NT2/D1 (cell line): ENCODE data around the gene CPED1.
"Not testable (repeated sequence)": the region's sequence is repeated elsewhere in the genome, so short reads cannot be mapped to it uniquely, and the experiment has no call there.

ENCODE experiments used
- DNase-seq: peaks from one replicate; pipeline ENCODE4 v3.0.0-alpha.2; 2011; ENCODE audit warnings: low read depth, low spot score
- H3K27me3 ChIP-seq: 2 replicates; pipeline ENCODE4 v1.6.0; 2011; ENCODE audit warnings: mild to moderate bottlenecking; ENCODE audit not compliant: insufficient read length, insufficient read depth
- H3K36me3 ChIP-seq: 2 replicates; pipeline ENCODE4 v1.6.1; 2011; ENCODE audit warnings: mild to moderate bottlenecking, low read length, mixed read lengths; ENCODE audit not compliant: insufficient read depth, insufficient read length
- H3K4me1 ChIP-seq: 2 replicates; pipeline ENCODE4 v1.5.1; 2011; ENCODE audit not compliant: insufficient read depth, insufficient read length
- H3K4me3 ChIP-seq: 2 replicates; pipeline ENCODE4 v1.5.1; 2011; ENCODE audit warnings: low read depth; ENCODE audit not compliant: insufficient read length
- H3K9ac ChIP-seq: 2 replicates; pipeline ENCODE4 v1.6.0; 2011; ENCODE audit warnings: low read depth; ENCODE audit not compliant: insufficient read length
- H3K9me3 ChIP-seq: 2 replicates; pipeline ENCODE4 v1.5.1; 2011; ENCODE audit warnings: mild to moderate bottlenecking, low read length; ENCODE audit not compliant: insufficient read depth
- SUZ12 ChIP-seq: IDR thresholded peaks from 2 replicates; pipeline ENCODE4 v1.6.1; 2011; ENCODE audit not compliant: insufficient read length, insufficient read depth; ENCODE audit errors: extremely low read depth
- YY1 ChIP-seq: IDR thresholded peaks from 2 replicates; pipeline ENCODE4 v1.6.1; 2011; ENCODE audit not compliant: insufficient read length, insufficient read depth
- ZNF274 ChIP-seq: IDR thresholded peaks from 2 replicates; pipeline ENCODE4 v1.6.1; 2011; ENCODE audit warnings: mild to moderate bottlenecking, low read depth, low read length

CPED1 gene

GRCh38 chr7:121030308-121030707, 41.8 kb downstream of the CPED1 start:
- DNase-seq: no peak
- Histone ChIP-seq H3K4me3 (no peak overlapping the region), H3K9ac (no peak overlapping the region), H3K9me3 (no peaks in the 10 kb centered on the region), H3K36me3 (no peaks in the 10 kb centered on the region), H3K4me1 (no peaks in the 10 kb centered on the region), H3K27me3 (no peaks in the 10 kb centered on the region)
- no peak for TF ChIP-seq SUZ12
- TF ChIP-seq YY1: no peak
- TF ChIP-seq ZNF274: no peak

DNA sequence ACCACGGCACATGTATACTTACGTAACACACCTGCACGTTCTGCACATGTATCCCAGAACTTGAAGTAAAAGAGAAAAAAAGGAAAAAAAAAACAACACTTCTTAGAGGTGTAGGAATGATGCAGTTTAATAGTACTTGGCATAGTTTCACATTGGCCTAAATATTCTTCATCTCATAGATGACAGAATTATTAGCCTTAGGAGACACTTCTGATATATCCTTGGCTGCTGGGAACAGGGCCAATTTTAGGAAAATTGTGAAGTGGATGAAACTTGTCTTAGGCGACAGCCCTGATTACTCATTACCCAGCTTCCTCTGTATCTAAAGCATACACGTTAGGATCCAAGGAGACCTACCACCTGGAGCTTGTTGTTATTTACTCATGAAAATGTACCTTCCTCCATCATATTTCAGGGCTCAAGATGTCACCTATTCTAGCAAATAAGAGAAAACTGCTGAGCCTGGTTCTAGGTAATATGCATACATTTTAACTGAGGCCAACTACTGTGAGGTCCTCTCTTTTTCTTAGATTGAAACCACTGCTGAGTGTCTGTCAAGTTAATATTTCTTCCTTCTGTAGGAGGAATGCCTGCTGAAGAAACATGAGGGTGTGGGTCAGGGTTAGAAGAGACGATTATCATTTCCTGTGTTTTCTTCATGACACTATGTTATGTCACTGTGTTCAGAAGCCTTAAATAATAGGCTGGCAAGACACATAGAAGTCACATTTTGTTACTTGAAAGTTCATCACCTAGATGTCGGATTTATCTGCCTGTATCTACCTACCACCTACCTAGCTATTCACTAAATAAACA, 44.3 kb downstream of the CPED1 start:
- no peak overlapping the region for H3K9ac ChIP-seq
- no peaks in the 10 kb centered on the region for H3K9me3 ChIP-seq
- no peak for TF ChIP-seq YY1
- TF ChIP-seq SUZ12: no peak
- TF ChIP-seq ZNF274: no peak
- no peaks in the 10 kb centered on the region for H3K4me1 ChIP-seq
- H3K36me3 ChIP-seq: no peaks in the 10 kb centered on the region
- H3K4me3 ChIP-seq: no peak overlapping the region
- no peak for DNase-seq
- H3K27me3 ChIP-seq: no peaks in the 10 kb centered on the region

DNA sequence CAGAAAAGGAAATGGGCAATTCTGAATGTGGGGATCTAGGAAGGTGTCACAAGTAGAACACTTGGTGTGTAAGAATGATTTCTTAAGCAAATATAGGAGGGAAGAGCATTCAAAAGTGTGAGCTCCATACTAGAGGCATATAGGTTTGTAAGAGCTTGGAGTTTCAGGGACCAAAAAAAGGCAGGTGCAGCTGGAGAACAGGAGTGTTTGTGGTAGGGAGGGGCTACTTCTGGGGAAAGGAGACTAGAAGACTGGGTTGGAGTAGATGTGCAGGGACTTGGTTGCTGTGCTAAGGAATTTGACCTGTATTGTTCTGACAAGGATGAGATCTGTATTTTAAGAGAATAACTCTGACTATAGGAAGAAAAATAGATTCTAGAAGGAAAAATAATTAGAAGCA, 46.4 kb downstream of the CPED1 start:
- no peaks in the 10 kb centered on the region for H3K36me3 ChIP-seq
- no peak overlapping the region for H3K4me3 ChIP-seq
- H3K9me3 ChIP-seq: no peaks in the 10 kb centered on the region
- no peak for DNase-seq
- H3K9ac ChIP-seq: no peak overlapping the region
- no peaks in the 10 kb centered on the region for H3K27me3 ChIP-seq
- no peaks in the 10 kb centered on the region for H3K4me1 ChIP-seq
- TF ChIP-seq SUZ12 (no peak), YY1 (no peak), ZNF274 (no peak)

DNA sequence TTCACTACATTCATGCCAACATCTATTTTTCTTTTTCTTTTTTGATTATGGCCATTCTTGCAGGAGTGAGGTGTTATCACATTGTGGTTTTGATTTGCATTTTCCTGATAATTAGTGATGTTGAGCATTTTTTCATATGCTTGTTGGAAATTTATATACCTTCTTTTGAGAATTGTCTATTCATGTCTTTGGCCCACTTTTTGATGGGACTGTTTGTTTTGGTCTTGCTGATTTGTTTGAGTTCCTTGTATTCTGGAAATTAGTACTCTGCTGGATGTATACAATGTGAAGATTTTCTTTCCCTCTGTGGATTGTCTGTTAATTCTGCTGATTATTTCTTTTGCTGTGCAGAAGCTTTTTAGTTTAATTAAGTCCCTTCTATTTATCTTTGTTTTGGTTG, 48.3 kb downstream of the CPED1 start:
- H3K9me3 ChIP-seq, H3K4me3 ChIP-seq, H3K27me3 ChIP-seq, H3K4me1 ChIP-seq, H3K36me3 ChIP-seq, DNase-seq, H3K9ac ChIP-seq: not testable (repeated sequence)

DNA sequence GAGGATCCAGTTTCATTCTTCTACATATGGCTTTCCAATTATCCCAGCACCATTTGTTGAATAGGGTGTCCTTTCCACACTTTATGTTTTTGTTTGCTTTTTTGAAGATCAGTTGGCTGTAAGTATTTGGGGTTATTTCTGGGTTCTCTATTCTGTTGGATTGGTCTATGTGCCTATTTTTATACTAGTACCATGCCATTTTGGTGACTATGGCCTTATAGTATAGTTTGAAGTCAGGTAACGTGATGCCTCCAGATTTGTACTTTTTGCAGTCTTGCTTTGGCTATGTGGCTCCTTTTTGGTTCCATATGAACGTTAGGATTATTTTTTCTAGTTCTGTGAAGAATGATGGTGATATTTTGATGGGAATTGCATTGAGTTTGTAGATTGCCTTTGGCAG, 48.8 kb downstream of the CPED1 start:
- H3K36me3 ChIP-seq, H3K4me3 ChIP-seq, H3K9ac ChIP-seq, H3K9me3 ChIP-seq, DNase-seq, H3K27me3 ChIP-seq, H3K4me1 ChIP-seq: not testable (repeated sequence)

- Histone ChIP-seq H3K4me1 (no peaks in the 10 kb centered on the region), H3K36me3 (no peaks in the 10 kb centered on the region), H3K9ac (no peak overlapping the region), H3K4me3 (no peak overlapping the region), H3K9me3 (no peaks in the 10 kb centered on the region), H3K27me3 (no peaks in the 10 kb centered on the region)
- TF ChIP-seq ZNF274 (no peak), YY1 (no peak)
- no peak for DNase-seq
Observed at GRCh38 chr7:121037957-121038716, 49.6 kb downstream of the CPED1 start.

DNA sequence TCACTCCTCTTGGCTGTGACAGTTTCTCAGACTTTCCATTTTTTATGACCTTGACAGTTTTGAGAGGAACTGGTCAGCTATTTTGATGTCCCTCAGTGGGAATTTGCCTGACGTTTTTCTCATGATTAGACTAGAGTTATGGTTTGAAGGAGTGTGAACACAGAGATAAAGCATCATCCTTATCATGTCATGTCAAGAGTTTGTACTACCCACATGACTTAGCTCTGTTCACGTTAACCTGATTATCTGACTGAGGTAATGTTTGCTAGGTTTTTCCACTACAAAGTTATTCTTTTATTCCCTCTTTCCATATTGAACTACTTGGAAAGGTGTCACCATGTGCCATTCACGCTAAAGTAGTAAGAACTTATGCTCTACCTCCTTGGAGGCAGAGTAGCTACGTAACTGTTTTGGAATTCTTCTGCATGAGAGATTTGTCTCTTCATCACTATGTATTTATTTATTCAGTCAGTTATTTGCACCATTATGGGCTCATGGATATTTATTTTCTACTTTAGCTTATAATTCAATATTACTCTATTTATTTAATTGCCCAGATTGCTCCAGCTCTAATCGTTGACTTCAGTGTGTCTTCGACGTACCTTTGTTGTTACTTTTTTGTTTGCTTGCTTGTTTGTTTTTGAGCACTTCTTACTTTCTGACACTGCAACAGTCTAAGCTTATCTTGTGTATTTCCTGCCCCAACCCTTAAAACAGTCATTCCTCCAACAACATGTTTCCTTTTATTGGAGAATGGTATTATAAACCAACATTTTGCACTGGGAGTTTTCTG, 50.4 kb downstream of the CPED1 start:
- Histone ChIP-seq H3K36me3 (no peaks in the 10 kb centered on the region), H3K9me3 (no peaks in the 10 kb centered on the region), H3K27me3 (no peaks in the 10 kb centered on the region), H3K9ac (no peak overlapping the region), H3K4me3 (no peak overlapping the region), H3K4me1 (no peaks in the 10 kb centered on the region)
- no peak for DNase-seq
- TF ChIP-seq YY1 (no peak), SUZ12 (no peak), ZNF274 (no peak)
